ACC112 (cell line): Measurements from ENCODE around the gene SH2B3.
"Not testable (repeated sequence)": the region's sequence is repeated elsewhere in the genome, so short reads cannot be mapped to it uniquely, and the experiment has no call there.

Experiments
- H2AFZ ChIP-seq: fragments of 200-600 bp; sonication (generic); one replicate; pipeline ENCODE4 v1.6.0; 2017; ENCODE audit warnings: antibody characterized with exemption, low read length; ENCODE audit not compliant: unreplicated experiment
- H3K27ac ChIP-seq: fragments of 200-600 bp; sonication (generic); 2 replicates; pipeline ENCODE4 v1.5.1; 2014; ENCODE audit warnings: low read depth, mild to moderate bottlenecking, antibody characterized with exemption, low read length, moderate library complexity
- H3K27me3 ChIP-seq: fragments of 200-600 bp; sonication (generic); 2 replicates; pipeline ENCODE4 v1.6.1; 2014; ENCODE audit warnings: mild to moderate bottlenecking, antibody characterized with exemption, low read length, moderate library complexity, mixed read lengths; ENCODE audit not compliant: insufficient read depth
- H3K36me3 ChIP-seq: fragments of 200-600 bp; sonication (generic); 2 replicates; pipeline ENCODE4 v1.6.1; 2016; ENCODE audit warnings: mild to moderate bottlenecking, antibody characterized with exemption, low read length, moderate library complexity, mixed read lengths; ENCODE audit not compliant: insufficient read depth
- H3K4me1 ChIP-seq: fragments of 200-600 bp; sonication (generic); one replicate; pipeline ENCODE4 v1.6.1; 2016; ENCODE audit warnings: low read length, mixed read lengths; ENCODE audit not compliant: insufficient read depth, unreplicated experiment, control insufficient read depth
- H3K4me3 ChIP-seq: fragments of 200-600 bp; sonication (generic); 2 replicates; pipeline ENCODE4 v1.5.1; 2014; ENCODE audit warnings: mild to moderate bottlenecking, low read depth, low read length
- H3K79me2 ChIP-seq: fragments of 200-600 bp; sonication (generic); one replicate; pipeline ENCODE4 v1.6.0; 2016; ENCODE audit warnings: low read length; ENCODE audit not compliant: control insufficient read depth, unreplicated experiment, insufficient read depth

Gene SH2B3

DNA sequence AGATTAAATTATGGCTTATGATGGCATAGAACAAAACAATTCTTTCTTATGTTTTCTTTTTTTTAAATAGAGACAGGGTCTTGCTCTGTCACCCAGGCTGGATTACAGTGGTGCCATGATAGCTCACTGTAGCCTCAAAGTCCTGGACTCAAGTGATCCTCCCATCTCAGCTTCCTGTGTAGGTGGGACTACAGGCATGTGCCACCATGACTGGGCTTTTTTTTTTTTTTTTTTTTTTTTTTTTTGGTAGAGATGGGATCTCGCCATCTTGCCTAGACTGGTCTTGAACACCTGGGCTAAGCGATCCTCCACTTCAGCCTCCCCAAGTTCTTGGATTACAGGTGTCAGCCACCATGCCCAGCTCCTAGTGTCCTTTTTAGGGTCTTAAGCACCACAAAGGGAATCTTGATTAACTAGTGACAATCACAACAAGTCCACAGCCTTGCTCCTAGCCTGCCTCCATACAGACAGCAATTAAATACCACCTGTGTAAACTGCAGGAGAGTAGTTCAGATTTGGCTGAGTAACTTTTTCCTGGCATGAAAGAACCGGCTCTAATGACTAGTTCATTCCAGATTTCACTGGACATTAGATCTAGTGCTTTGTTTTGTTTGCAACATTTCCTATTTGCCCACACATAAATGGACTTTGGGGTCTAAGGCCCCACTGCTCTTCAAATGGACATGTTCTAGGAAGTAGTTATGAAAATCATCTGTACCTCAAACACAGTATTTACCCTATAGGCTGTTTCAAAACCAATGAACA lies 61.6 kb downstream of the SH2B3 start:
- Histone ChIP-seq H3K27ac (peak overlapping the region; percentile 74), H3K79me2 (peaks cover 21% of the 10 kb centered on the region), H2AFZ (no peak overlapping the region), H3K4me1 (peaks cover 34% of the 10 kb centered on the region), H3K4me3 (peak overlapping the region; percentile 10; the same call in 1 of the 2 replicates), H3K27me3 (no peaks in the 10 kb centered on the region), H3K36me3 (peaks cover 19% of the 10 kb centered on the region)

DNA sequence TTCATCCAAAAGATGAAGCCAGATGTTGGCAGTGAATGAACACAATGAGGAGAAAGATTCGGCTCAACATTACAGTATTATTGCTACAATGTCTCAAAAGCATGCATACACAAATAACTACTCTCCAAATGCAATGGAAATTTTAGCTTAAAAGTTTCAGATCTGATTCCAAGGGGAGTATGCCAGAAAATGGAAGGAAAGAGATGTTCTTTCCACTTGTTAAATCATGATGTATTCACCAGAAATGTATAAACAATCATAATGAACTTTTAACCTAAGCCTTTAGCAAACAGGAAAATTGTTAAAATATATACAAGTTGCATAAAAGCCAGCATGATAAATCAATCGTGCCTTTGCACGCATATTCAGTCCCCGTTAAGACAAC lies 62.1 kb downstream of the SH2B3 start:
- Histone ChIP-seq H3K27me3 (no peaks in the 10 kb centered on the region), H2AFZ (no peak overlapping the region), H3K4me1 (peaks cover 29% of the 10 kb centered on the region), H3K4me3 (peak overlapping the region; percentile 10; the same call in 1 of the 2 replicates), H3K27ac (peak overlapping the region; percentile 74), H3K79me2 (peaks cover 18% of the 10 kb centered on the region), H3K36me3 (peaks cover 19% of the 10 kb centered on the region)

DNA sequence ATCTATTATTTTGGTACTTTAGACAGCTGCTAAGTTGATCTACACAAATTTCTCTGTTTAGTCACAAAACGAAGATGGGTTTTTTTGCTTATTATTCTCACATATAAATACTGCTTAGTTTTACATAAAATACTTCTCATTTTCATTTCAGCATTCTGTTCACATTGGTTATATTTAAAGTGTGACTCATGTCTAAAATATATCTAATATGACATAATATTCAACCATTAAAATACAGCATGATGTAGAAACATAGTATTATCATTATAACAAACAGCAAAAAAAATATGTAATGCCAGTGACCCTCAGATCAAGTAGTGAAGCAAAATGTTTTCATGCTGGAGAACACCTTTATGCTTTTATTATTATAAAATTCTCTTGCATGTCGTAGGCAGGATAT lies 63.7 kb downstream of the SH2B3 start:
- no peak overlapping the region for H3K4me3 ChIP-seq
- H3K27me3 ChIP-seq = no peaks in the 10 kb centered on the region
- peaks cover 29% of the 10 kb centered on the region for H3K36me3 ChIP-seq
- peak overlapping the region; percentile 76 for H3K27ac ChIP-seq
- H3K79me2 ChIP-seq = peaks cover 9% of the 10 kb centered on the region
- H3K4me1 ChIP-seq = peaks cover 24% of the 10 kb centered on the region
- H2AFZ ChIP-seq = no peak overlapping the region

DNA sequence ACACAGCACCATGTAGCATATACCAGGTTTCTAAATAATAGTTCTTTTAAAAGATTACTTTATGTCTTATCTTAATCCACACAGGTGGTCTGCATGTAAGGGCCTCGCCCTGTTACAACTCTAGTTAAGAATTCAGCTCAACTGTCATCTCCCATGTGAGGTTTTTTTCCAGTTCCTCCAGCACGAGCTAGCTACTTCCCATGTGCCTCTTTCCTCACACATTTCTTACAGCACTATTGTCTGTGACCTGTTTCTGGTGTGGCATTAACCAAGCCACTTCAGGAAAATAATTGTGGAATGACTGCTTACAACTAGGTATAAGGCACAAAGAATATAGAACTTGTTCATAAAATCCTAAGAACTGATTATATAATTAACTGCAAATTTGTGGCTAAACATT lies 65.5 kb downstream of the SH2B3 start:
- 0 out of 2 replicates have a peak overlapping the region, but pooled peaks have one; percentile 1 for H3K27ac ChIP-seq
- H3K4me3 ChIP-seq = no peak overlapping the region
- no peaks in the 10 kb centered on the region for H3K27me3 ChIP-seq
- peaks cover 31% of the 10 kb centered on the region for H3K36me3 ChIP-seq
- H3K79me2 ChIP-seq = peaks cover 9% of the 10 kb centered on the region
- peaks cover 24% of the 10 kb centered on the region for H3K4me1 ChIP-seq
- H2AFZ ChIP-seq = no peak overlapping the region

DNA sequence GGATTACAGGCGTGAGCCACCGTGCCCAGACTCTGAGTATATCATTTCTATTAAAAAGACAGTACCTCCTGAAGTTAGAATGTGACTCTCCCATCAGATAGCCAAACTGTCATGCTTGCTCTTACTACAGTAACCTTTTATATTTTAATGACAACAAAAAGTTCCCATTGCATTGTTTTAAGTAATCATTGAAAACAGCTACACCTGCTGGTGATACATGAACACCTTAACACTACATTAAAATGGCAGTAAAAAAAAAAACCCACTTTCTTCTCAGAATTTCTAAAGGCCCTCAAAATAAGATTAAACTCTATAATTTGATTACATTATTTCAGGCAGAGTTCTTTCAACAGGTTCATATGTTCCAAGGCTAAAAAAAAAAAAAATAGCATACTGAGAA lies 76.7 kb downstream of the SH2B3 start:
- Histone ChIP-seq H3K36me3 (peaks cover 16% of the 10 kb centered on the region), H3K4me3 (no peak overlapping the region), H3K79me2 (peaks cover 3% of the 10 kb centered on the region), H3K27me3 (no peaks in the 10 kb centered on the region), H2AFZ (no peak overlapping the region), H3K4me1 (peaks cover under 1% of the 10 kb centered on the region), H3K27ac (no peak overlapping the region)

DNA sequence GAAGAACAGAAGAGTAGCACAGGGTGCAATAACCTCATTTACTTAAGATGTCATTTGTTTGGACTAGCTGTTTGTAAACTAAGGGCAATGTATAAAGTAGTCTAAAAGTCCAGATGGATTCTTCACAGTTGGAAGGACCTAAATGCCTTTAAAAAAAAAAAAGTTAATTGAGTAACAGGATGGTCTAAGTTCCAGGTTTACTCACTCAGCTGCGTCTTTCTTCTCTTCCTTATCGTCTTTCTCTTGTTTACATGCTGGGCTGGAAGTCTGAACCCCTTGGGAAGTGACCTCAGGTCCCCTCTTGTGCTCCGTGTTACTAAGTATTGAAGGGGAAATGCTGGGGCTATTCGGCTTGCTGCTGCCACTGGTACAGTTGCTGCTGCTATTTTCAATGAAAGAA lies 82.5 kb downstream of the SH2B3 start:
- Histone ChIP-seq H3K27ac (peak overlapping the region; percentile 48), H3K4me3 (no peak overlapping the region), H3K4me1 (peaks cover 39% of the 10 kb centered on the region), H3K36me3 (peaks cover 22% of the 10 kb centered on the region), H3K79me2 (peaks cover 6% of the 10 kb centered on the region), H2AFZ (no peak overlapping the region), H3K27me3 (no peaks in the 10 kb centered on the region)

DNA sequence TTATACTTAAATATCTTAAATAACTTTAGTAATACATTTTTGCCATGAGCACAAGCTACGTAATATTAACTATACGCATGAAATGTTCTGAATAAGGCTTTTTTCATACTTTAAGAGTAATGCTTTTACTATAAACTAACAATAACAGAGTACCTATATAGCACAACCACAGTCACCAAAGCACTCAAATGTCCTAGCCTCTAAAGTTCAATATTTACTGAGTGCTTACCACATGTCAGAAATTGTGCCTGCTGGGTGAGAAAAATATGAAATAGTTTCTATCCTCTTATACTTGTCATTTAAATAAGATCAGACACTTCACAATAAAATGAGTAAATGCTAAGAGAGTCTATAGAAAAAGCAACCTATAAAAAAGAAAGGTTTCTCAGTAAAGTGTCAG lies 83.1 kb downstream of the SH2B3 start:
- Histone ChIP-seq H3K27ac (peak overlapping the region; percentile 48), H3K79me2 (peaks cover 6% of the 10 kb centered on the region), H3K4me1 (peaks cover 42% of the 10 kb centered on the region), H2AFZ (no peak overlapping the region), H3K27me3 (no peaks in the 10 kb centered on the region), H3K4me3 (no peak overlapping the region), H3K36me3 (peaks cover 22% of the 10 kb centered on the region)

DNA sequence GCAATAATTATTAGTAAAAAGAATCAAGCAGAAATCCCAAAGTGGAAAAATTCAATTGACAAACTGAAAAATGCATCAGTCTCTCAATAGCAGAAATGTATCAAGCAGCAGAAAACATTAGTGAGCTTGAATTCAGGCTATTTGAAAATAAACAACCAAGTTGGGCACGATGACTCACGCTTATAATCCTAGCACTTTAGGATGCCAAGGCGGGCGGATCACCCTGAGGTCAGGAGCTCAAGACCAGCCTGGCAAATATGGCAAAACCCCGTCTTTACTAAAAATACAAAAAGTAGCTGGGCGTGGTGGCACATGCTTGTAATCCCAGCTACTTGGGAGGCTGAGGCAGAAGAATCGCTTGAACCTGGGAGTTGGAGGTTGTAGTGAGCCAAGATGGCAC lies 87.3 kb downstream of the SH2B3 start:
- H2AFZ ChIP-seq, H3K4me3 ChIP-seq, H3K79me2 ChIP-seq, H3K27me3 ChIP-seq: not testable (repeated sequence)
- Histone ChIP-seq H3K36me3 (peaks cover 17% of the 10 kb centered on the region; the same call in 1 of the 2 replicates), H3K4me1 (peaks cover 36% of the 10 kb centered on the region), H3K27ac (peak overlapping the region; percentile 26; the same call in 1 of the 2 replicates)

DNA sequence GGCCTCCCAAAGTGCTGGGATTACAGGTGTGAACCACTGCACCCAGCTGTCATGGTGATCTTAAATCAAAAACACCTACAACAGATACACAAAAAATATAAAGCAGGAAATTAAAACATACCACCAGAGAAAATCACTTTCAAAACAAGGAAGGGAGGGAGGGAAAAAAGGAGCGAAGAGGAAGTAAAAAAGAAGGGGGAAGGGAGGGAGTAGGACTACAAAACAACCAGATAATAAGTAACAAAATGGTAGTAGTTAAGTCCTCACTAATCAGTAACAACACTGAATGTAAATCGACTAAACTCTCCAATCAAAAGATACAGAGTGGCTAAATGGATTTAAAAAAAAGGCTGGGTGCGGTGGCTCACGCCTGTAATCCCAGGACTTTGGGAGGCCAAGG lies 89.0 kb downstream of the SH2B3 start:
- no peaks in the 10 kb centered on the region for H3K27me3 ChIP-seq
- no peak overlapping the region for H3K27ac ChIP-seq
- no peak overlapping the region for H3K4me3 ChIP-seq
- no peak overlapping the region for H2AFZ ChIP-seq
- H3K79me2 ChIP-seq = peaks cover 6% of the 10 kb centered on the region
- peaks cover 23% of the 10 kb centered on the region for H3K4me1 ChIP-seq
- peaks cover 17% of the 10 kb centered on the region for H3K36me3 ChIP-seq
